Loucy (cell line): ENCODE measurements around the gene PIEZO1.

ENCODE experiments used
- H2AFZ ChIP-seq: fragments of 200-600 bp; sonication (generic); 2 replicates; pipeline ENCODE4 v1.6.0; 2016; ENCODE audit warnings: antibody characterized with exemption, mild to moderate bottlenecking, low read length, moderate library complexity
- H3F3A ChIP-seq: fragments of 200-600 bp; 2 replicates; pipeline ENCODE4 v1.6.0; 2016; ENCODE audit warnings: antibody characterized with exemption, low read depth, mild to moderate bottlenecking
- H3K27me3 ChIP-seq: fragments of 200-600 bp; sonication (generic); 2 replicates; pipeline ENCODE4 v1.6.1; 2014; ENCODE audit warnings: low read length, mild to moderate bottlenecking; ENCODE audit not compliant: insufficient read depth, poor library complexity, severe bottlenecking
- H3K36me3 ChIP-seq: fragments of 200-600 bp; sonication (generic); 2 replicates; pipeline ENCODE4 v1.6.1; 2016; ENCODE audit warnings: low read length; ENCODE audit not compliant: insufficient read depth
- H3K4me1 ChIP-seq: fragments of 200-600 bp; sonication (generic); 2 replicates; pipeline ENCODE4 v1.5.1; 2014; ENCODE audit warnings: low read length, mild to moderate bottlenecking; ENCODE audit not compliant: insufficient read depth, poor library complexity, severe bottlenecking
- H3K4me2 ChIP-seq: fragments of 200-600 bp; sonication (generic); 2 replicates; pipeline ENCODE4 v1.6.0; 2014; ENCODE audit warnings: antibody characterized with exemption, low read length, low read depth, mild to moderate bottlenecking; ENCODE audit not compliant: poor library complexity, severe bottlenecking
- H3K4me3 ChIP-seq: fragments of 200-600 bp; sonication (generic); 2 replicates; pipeline ENCODE4 v1.5.1; 2014; ENCODE audit warnings: low read length, mild to moderate bottlenecking, mixed read lengths; ENCODE audit not compliant: poor library complexity, severe bottlenecking
- H3K79me2 ChIP-seq: fragments of 200-600 bp; sonication (generic); 2 replicates; pipeline ENCODE4 v1.6.1; 2014; ENCODE audit warnings: low read length; ENCODE audit not compliant: insufficient read depth
- H3K9ac ChIP-seq: fragments of 200-600 bp; sonication (generic); 2 replicates; pipeline ENCODE4 v1.6.0; 2014; ENCODE audit warnings: mild to moderate bottlenecking, low read depth, low read length, moderate library complexity; ENCODE audit not compliant: poor library complexity, severe bottlenecking
- H3K9me2 ChIP-seq: fragments of 200-600 bp; sonication (generic); replicated peaks from 2 replicates; pipeline ENCODE4 v1.6.1; 2016; ENCODE audit warnings: low read depth, low read length, mixed read lengths
- H3K9me3 ChIP-seq: fragments of 200-600 bp; sonication (generic); 2 replicates; pipeline ENCODE4 v1.6.1; 2014; ENCODE audit warnings: mild to moderate bottlenecking, antibody characterized with exemption, low read length, low read depth; ENCODE audit not compliant: insufficient read depth
- H4K20me1 ChIP-seq: fragments of 200-600 bp; sonication (generic); 2 replicates; pipeline ENCODE4 v1.6.0; 2014; ENCODE audit warnings: antibody characterized with exemption, low read length, mild to moderate bottlenecking; ENCODE audit not compliant: insufficient read depth, poor library complexity, severe bottlenecking
- EZH2phosphoT487 ChIP-seq: fragments of 200-600 bp; IDR thresholded peaks from 2 replicates; pipeline ENCODE4 v1.6.1; 2018; ENCODE audit warnings: antibody characterized with exemption, mild to moderate bottlenecking, moderate library complexity, borderline replicate concordance
- TF ChIP-seq, protein P1 (sequence below): fragments of 200-600 bp; sonication (generic); conservative IDR thresholded peaks from 2 replicates; pipeline ENCODE4 v1.5.1; 2014; ENCODE audit warnings: mild to moderate bottlenecking, antibody characterized with exemption, low read length

The PIEZO1 gene

DNA sequence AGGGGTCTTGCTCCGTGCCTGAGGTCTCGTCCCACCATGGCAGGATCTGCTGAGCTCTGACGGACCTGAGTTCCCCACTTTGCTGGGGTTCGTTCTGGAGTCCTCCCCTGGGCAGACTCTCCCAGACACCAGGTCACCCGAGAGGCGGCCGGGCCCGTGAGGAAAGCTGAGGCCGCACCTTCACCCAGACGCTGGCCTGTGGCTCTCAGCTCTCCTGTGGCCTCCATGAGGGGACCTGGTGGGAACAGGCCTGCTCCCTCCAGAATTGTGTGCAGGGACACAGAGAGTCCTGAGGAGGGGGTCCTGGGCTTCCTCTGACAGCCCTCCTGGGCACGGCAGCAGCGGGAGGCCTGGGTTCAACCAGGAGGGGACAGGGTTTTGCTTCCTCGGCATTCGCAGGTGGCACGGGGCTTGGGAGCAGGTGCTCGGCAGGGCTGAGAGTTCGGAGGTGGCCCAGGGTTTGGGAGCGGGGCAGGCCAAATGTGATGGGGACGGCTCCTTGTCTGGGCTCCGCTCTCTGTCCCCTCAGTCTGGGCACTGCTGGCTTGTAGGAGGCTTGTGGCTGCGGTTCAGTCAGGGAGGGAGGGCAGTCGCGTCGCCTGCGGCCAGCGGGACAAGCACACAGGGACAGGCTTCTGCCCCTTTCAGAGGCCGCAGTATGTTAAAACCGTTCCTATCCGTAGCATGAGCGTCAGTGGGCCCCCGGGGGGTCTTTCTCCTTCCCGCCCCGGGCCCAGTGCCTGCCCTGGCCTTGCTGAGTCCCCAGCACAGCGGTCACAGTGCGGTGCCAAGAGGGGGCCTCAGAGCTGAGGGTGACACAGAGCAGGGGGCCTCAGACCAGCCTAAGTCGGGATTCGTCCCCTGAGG is 90.6 kb downstream of the PIEZO1 start:
- H3K27me3 ChIP-seq: no peaks in the 10 kb centered on the region
- H4K20me1 ChIP-seq: no peaks in the 10 kb centered on the region
- H3K4me3 ChIP-seq: no peak overlapping the region
- H3K36me3 ChIP-seq: no peaks in the 10 kb centered on the region
- no peak overlapping the region for H3K4me2 ChIP-seq
- H2AFZ ChIP-seq: no peak overlapping the region
- no peaks in the 10 kb centered on the region for H3F3A ChIP-seq
- H3K9me3 ChIP-seq: no peaks in the 10 kb centered on the region
- no peak for TF ChIP-seq EZH2phosphoT487
- TF ChIP-seq, protein P1, sequence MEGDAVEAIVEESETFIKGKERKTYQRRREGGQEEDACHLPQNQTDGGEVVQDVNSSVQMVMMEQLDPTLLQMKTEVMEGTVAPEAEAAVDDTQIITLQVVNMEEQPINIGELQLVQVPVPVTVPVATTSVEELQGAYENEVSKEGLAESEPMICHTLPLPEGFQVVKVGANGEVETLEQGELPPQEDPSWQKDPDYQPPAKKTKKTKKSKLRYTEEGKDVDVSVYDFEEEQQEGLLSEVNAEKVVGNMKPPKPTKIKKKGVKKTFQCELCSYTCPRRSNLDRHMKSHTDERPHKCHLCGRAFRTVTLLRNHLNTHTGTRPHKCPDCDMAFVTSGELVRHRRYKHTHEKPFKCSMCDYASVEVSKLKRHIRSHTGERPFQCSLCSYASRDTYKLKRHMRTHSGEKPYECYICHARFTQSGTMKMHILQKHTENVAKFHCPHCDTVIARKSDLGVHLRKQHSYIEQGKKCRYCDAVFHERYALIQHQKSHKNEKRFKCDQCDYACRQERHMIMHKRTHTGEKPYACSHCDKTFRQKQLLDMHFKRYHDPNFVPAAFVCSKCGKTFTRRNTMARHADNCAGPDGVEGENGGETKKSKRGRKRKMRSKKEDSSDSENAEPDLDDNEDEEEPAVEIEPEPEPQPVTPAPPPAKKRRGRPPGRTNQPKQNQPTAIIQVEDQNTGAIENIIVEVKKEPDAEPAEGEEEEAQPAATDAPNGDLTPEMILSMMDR: no peak
- no peaks in the 10 kb centered on the region for H3K79me2 ChIP-seq
- H3K9ac ChIP-seq: no peak overlapping the region
- H3K9me2 ChIP-seq: no peaks in the 10 kb centered on the region
- no peaks in the 10 kb centered on the region for H3K4me1 ChIP-seq

DNA sequence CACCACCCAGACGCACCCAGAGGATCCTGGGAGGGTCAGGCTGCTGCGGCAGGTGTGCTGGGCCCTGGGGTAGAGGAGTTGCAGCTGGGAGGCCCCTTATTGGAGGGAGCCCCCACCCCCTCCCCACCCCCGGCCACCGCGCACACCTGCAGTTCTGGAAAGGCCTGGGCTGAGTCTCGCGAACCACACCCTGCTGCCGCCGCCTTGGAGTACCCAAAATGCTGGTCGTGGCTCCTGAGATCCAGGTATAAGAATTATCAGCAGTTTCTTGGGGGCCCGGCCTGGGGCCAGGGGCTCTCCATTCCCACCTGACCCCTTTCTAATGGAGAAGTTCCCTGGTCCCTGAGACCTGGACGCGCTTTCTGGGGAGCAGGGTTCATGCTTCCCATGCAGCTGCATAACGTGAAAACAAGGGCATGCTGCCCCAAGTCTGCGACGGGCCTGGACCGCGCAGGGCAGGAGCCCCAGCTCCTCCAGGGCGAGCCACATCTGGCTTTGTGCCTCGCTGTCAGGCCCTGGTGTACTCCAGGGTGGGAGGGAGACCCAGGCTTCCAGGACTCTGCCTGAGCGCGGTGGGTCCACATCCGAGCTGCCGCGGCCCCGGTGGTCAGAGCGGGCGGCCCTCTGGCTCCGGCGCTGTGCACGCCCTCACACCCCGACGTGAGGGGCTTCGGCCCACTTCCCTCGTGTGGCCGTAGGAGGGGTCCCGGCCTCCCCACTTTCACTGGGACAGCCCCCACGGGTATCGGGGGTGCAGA is 91.4 kb downstream of the PIEZO1 start:
- TF ChIP-seq EZH2phosphoT487: no peak
- TF ChIP-seq, protein P1: no peak
- no peak overlapping the region for H2AFZ ChIP-seq
- no peaks in the 10 kb centered on the region for H3K9me2 ChIP-seq
- H3K4me2 ChIP-seq: no peak overlapping the region
- H3K36me3 ChIP-seq: no peaks in the 10 kb centered on the region
- H3K27me3 ChIP-seq: no peaks in the 10 kb centered on the region
- H3K4me3 ChIP-seq: no peak overlapping the region
- no peaks in the 10 kb centered on the region for H3K79me2 ChIP-seq
- no peaks in the 10 kb centered on the region for H4K20me1 ChIP-seq
- H3F3A ChIP-seq: no peaks in the 10 kb centered on the region
- H3K9ac ChIP-seq: no peak overlapping the region
- no peaks in the 10 kb centered on the region for H3K9me3 ChIP-seq
- no peaks in the 10 kb centered on the region for H3K4me1 ChIP-seq

DNA sequence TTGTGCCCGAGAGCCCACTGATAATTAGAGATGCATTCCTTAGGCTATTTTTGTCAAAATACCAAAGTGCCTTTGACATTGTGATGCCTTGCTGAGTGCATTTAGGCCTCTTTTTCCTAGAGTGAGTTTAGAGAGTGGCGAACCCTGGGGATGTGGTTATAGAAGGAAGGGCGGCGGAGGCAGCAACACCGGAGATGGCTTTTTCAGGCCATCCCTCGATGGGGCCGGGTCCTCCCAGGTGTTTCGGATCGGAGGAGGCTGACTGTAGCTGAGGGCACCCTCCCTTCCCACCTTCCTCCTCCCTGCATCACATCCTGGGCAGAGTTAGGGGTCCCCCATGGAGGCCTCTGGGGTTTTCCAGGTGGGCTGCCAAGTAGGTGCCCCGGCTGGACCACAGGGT is 92.2 kb downstream of the PIEZO1 start:
- Histone ChIP-seq H2AFZ (no peak overlapping the region), H4K20me1 (no peaks in the 10 kb centered on the region), H3K4me3 (no peak overlapping the region), H3K36me3 (no peaks in the 10 kb centered on the region), H3F3A (no peaks in the 10 kb centered on the region), H3K27me3 (no peaks in the 10 kb centered on the region), H3K4me2 (no peak overlapping the region), H3K9me3 (no peaks in the 10 kb centered on the region), H3K9ac (no peak overlapping the region), H3K79me2 (no peaks in the 10 kb centered on the region), H3K4me1 (no peaks in the 10 kb centered on the region), H3K9me2 (no peaks in the 10 kb centered on the region)
- TF ChIP-seq, protein P1: no peak
- TF ChIP-seq EZH2phosphoT487: no peak
